Heart right ventricle (tissue), 16 donors: ENCODE results near the gene UBE2G2. TPM values are rescaled to one million over a fixed set of nuclear protein-coding genes. Genes with fewer than 3 reads are reported as not detected.

Experiments
- ATAC-seq, 8 donors: fragments of 200-7000 bp; cut with Tn5 transposase; one replicate each; pipeline ENCODE4 v1.9.1; 2020; ENCODE audit warnings: mild to moderate bottlenecking in 8 of 8, moderate library complexity in 8 of 8, moderate number of reproducible peaks in 1 of 8
- DNase-seq, 2 donors: peaks; one replicate each; pipeline ENCODE4 v3.0.0-alpha.2; 2020
- H3K27ac ChIP-seq, 10 donors: fragments of 200-600 bp; sonication (generic) in 2 of 10; one replicate each; pipeline versions ENCODE4 v1.5.0 to v1.8.0; 2020 to 2022; ENCODE audit warnings: mild to moderate bottlenecking in 3 of 10
- H3K27me3 ChIP-seq, 7 donors: fragments of 200-600 bp; one replicate each; pipeline ENCODE4 v1.8.0; 2021 to 2022; ENCODE audit warnings: mild to moderate bottlenecking in 2 of 7
- H3K36me3 ChIP-seq, 9 donors: fragments of 200-600 bp; sonication (generic) in 1 of 9; one replicate each; pipeline versions ENCODE4 v1.5.0 to v1.8.0; 2020 to 2022; ENCODE audit warnings: mild to moderate bottlenecking in 2 of 9
- H3K4me1 ChIP-seq, 9 donors: fragments of 200-600 bp; sonication (generic) in 1 of 9; one replicate each; pipeline versions ENCODE4 v1.5.0 to v1.8.0; 2020 to 2022; ENCODE audit warnings: mild to moderate bottlenecking in 4 of 9
- H3K4me3 ChIP-seq, 10 donors: fragments of 200-600 bp; sonication (generic) in 2 of 10; one replicate each; pipeline versions ENCODE4 v1.5.0 to v1.8.0; 2020 to 2022; ENCODE audit warnings: mild to moderate bottlenecking in 7 of 10, moderate library complexity in 2 of 10
- H3K9me3 ChIP-seq, 11 donors: fragments of 200-600 bp in 10 of 11; sonication (generic) in 2 of 11; one replicate each; pipeline versions ENCODE4 v1.5.0 to v1.8.0; 2013 to 2022; ENCODE audit warnings: mild to moderate bottlenecking in 2 of 11, control low read depth in 1 of 11, moderate library complexity in 1 of 11
- WGBS, 2 donors: extraction: QIAGEN DNeasy Blood & Tissue Kit; methylation state at CpG; one replicate each; pipeline ENCODE4 v1.1.7; 2013; ENCODE audit warnings: inconsistent platforms in 1 of 2; 5-methylcytosine and 5-hydroxymethylcytosine counted together
- intact Hi-C, 10 donors: fragments of 100-400 bp; cut with DNase I; formaldehyde crosslinking; loops; one replicate each; pipeline versions ENCODE4 v1.11.1 to v1.14.2; 2022
- polyA plus RNA-seq, 2 donors: library from polyadenylated mRNA; stranded (reverse); fragments of 200-250 nt; gene quantifications; one replicate each; pipeline ENCODE4 v1.2.3, GENCODE V29; 2013
- total RNA-seq, 10 donors: library from RNA; stranded (reverse); fragmentation: NEBNext Ultra II Directional in 3 of 10; extraction: Animal tissue kit (Norgen Biotek cat#: 25700) in 3 of 10; gene quantifications; one replicate each; pipeline versions ENCODE4 v1.2.1 to v1.2.4, GENCODE V29; 2021 to 2023
- TF ChIP-seq, protein P1 (sequence below), 9 donors: fragments of 200-600 bp; sonication (generic) in 2 of 9; IDR thresholded peaks; one replicate each; pipeline versions ENCODE4 v1.5.0 to v1.8.0; 2021 to 2022; ENCODE audit warnings: antibody characterized with exemption in 9 of 9, mild to moderate bottlenecking in 5 of 9, moderate library complexity in 1 of 9
- donor health status: Arrhythmogenic right ventricular cardiomyopathy.
- donor health status: ischemic (EF 13 %, LVEDD 7.1; RV severe dilation, severe dysfunction).
- donor health status: healthy with polysubstance abuse.
- donor health status: DM: no; HTN: yes; CAD: no.
- donor health status: DM: no; HTN: no; CAD: no.
- donor health status: ischemic (EF 25% LVEDD 6.9; RV normal size, moderate dysfunction).
- donor health status: ischemic (EF 25% LVEDD 5.7; RV mildly dilated, moderate dysfunction).
- donor health status: healthy.
- donor health status: DM: yes; HTN: yes; CAD: no.
- donor health status: Ischemic cardiomyopathy.
- donor health status: ischemic (EF 35%, LVEDD 5.7; RV mildly dilated, moderate dysfunction).
- donor health status: nonischemic (EF 11% LVEDD 7.7; RV severe dilation, severe dysfunction).
- donor health status: DM: yes; HTN: yes; CAD: no.
- donor health status: PGD.
- donor health status: ischemic (EF 29% LVEDD 5.4; RV normal size, mild dysfunction).
- donor health status: nonischemic (EF 23%, LVEDD 6.1; RV moderate dilation, normal function).

Gene UBE2G2
- total and polyA plus RNA-seq, 12 donors: 39.6 to 89.5 (median 63.2) TPM

DNA sequence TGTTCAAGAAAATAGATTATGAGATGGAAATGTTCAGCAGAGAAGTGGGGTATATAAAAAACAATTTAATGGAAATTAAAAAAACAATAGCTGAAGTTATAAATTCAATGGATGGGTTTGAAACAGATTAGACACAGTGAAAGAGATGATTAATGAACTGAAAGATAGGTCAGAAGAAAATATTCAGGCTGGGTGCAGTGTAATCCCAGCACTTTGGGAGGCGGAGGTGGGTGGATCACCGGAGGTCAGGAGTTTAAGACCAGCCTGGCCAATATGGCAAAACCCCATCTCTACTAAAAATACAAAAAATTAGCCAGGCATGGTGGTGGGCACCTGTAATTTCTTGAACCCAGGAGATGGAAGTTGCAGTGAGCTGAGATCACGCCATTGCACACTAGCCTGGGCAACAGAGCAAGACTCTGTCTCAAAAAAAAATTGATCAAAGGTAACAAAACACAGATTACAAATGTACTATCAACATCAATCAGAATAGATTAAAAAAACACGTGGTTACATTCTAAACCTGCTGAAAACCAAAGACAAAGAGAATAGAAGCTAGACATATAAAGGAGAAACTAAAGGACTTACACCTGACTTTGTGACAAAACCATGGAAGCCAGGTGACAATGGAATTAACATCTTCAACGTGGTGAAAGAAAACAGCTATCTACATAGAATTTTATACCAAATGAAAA, 21.0 kb upstream of the UBE2G2 start:
- Histone ChIP-seq H3K27me3 (no peaks in the 10 kb centered on the region), H3K27ac (no peak overlapping the region), H3K4me1 (peaks cover 0 to 9% (median 6%) of the 10 kb centered on the region in 9 donors), H3K4me3 (no peak overlapping the region), H3K9me3 (peaks cover 0 to 56% (median 18%) of the 10 kb centered on the region in 11 donors), H3K36me3 (no peaks in the 10 kb centered on the region)
- WGBS, 2 donors: 71 to 72% methylated on average over 5 of the region's 5 CpGs
- intact Hi-C loops: no loop called here
- TF ChIP-seq, protein P1, sequence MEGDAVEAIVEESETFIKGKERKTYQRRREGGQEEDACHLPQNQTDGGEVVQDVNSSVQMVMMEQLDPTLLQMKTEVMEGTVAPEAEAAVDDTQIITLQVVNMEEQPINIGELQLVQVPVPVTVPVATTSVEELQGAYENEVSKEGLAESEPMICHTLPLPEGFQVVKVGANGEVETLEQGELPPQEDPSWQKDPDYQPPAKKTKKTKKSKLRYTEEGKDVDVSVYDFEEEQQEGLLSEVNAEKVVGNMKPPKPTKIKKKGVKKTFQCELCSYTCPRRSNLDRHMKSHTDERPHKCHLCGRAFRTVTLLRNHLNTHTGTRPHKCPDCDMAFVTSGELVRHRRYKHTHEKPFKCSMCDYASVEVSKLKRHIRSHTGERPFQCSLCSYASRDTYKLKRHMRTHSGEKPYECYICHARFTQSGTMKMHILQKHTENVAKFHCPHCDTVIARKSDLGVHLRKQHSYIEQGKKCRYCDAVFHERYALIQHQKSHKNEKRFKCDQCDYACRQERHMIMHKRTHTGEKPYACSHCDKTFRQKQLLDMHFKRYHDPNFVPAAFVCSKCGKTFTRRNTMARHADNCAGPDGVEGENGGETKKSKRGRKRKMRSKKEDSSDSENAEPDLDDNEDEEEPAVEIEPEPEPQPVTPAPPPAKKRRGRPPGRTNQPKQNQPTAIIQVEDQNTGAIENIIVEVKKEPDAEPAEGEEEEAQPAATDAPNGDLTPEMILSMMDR (IDR thresholded peaks at IDR 0.05): no peak
- ATAC-seq (no peak), DNase-seq (no peak)

DNA sequence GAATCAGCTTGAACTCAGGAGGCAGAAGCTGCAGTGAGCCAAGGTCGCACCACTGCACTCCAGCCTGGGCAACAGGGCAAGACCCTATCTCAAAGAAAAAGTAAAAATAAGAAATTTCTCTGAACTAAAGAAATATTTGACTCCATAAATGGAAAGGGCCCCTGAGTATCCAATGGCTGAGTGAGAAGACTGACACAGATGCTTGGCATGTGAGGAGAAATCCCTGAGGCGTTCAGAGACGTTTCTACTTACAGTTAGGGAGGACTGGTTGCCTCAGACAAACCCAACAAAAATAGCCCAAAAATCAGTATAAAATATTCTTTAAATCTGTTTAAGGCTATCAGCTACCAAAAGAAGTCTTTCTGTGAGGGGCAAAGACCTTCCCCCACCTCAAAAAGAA, 19.2 kb upstream of the UBE2G2 start:
- no peak for ATAC-seq

DNA sequence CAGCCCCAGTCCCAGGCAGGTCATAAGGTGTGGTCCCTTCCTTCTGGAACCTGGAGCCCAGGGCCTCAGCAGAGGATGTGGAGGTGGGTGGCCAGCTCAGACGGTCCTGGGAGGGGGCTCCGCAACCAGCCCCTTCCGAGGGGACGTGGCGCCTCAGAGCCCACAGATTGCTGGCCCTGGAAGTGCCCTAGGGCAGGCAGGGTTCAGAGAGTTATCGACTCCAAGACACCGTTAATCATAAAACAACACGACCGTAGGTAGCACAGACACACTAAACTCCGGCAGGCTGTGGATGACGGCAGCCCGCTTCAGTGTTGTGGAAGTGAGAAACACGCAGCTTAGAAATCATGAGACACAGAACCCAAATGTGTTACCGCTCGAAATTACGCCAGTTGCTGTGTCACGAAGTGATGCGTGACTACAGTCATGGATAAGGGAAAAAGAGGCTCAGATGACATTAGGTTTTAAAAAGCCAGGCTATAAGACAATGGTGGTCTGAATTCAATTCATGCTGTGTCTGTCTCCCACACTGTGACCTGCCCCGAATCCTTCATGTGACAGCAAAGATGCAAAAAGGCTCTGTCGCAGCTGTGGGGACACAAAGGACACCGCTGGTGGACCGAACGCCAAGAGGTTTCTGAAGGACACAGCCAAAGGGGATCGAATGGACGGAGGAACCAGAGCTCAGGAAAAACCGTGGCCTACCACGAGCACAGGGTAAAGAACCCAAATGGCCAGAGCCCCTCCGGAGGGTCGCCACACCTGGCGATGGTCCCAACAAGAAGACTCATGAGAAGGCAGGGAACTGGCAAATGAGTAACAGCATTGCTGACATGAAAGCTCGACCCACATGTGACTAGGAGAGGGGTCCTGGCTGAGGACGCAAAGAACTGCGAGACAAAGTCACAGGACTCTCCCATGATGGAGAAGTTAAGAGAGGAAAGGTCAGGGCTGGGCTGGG, 17.9 kb upstream of the UBE2G2 start:
- H3K9me3 ChIP-seq: peaks cover 0 to 52% (median 18%) of the 10 kb centered on the region in 11 donors
- no peaks in the 10 kb centered on the region for H3K27me3 ChIP-seq
- peaks cover 9 to 37% (median 25%) of the 10 kb centered on the region in 9 donors for H3K4me1 ChIP-seq
- TF ChIP-seq, protein P1 (IDR thresholded peaks at IDR 0.05): no peak
- intact Hi-C loops: loop anchor here in 6 of 10 donors (2.0 to 10.0 kb wide), 6 partner anchors 53 to 315 kb away; partner anchors contain the start of gene PTTG1IP (in 4 of the 6)
- ATAC-seq (no peak), DNase-seq (no peak)
- no peaks in the 10 kb centered on the region for H3K36me3 ChIP-seq
- no peak overlapping the region for H3K4me3 ChIP-seq
- 97 to 98% methylated on average over 33 of the region's 33 CpGs for WGBS, 2 donors
- peak overlapping the region in 1 of 10 donors; percentile 94 for H3K27ac ChIP-seq

More for the DNA sequence above, 19.2 kb upstream of the UBE2G2 start:
- H3K27ac ChIP-seq: no peak overlapping the region
- no peak for DNase-seq
- no peaks in the 10 kb centered on the region for H3K36me3 ChIP-seq
- intact Hi-C loops: no loop called here
- TF ChIP-seq, protein P1 (IDR thresholded peaks at IDR 0.05): no peak
- 76 to 84% methylated on average over 3 of the region's 3 CpGs for WGBS, 2 donors
- H3K27me3 ChIP-seq: no peaks in the 10 kb centered on the region
- H3K4me3 ChIP-seq: no peak overlapping the region
- H3K4me1 ChIP-seq: peaks cover 9 to 25% (median 21%) of the 10 kb centered on the region in 9 donors
- peaks cover 0 to 52% (median 18%) of the 10 kb centered on the region in 11 donors for H3K9me3 ChIP-seq

DNA sequence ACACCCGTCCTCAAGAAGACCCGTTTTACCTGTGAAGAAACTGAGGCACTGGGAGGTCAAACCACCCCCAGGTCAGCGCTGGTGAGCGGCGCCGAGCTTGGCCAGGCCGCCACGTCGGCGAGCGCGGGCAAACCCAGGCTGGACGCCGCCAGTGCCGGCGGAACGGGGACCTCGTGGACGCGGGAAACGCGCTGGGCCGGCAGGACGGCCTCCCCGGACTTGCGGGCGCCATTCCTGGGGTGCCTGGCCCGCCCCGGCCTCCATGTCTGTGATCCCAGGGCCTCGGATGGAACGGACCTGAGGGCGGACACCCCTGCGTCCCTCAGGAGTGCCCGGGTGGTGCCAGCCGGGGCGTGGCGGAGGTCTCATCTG, 17.0 kb upstream of the UBE2G2 start:
- intact Hi-C loops: loop anchor here in 6 of 10 donors (2.0 to 10.0 kb wide), 6 partner anchors 54 to 316 kb away; partner anchors contain the start of gene PTTG1IP (in 4 of the 6)
- DNase-seq (peak in 1 of 2 donors; percentile 43), ATAC-seq (peak in 3 of 8 donors; percentile 0 to 2 (median 0))
- TF ChIP-seq, protein P1 (IDR thresholded peaks at IDR 0.05): no peak
- WGBS, 2 donors: 50 to 57% methylated on average over 37 of the region's 37 CpGs
- Histone ChIP-seq H3K27me3 (no peaks in the 10 kb centered on the region), H3K4me3 (peak overlapping the region; percentile 52 to 97 (median 82)), H3K4me1 (peaks cover 9 to 44% (median 25%) of the 10 kb centered on the region in 9 donors), H3K27ac (peak overlapping the region; percentile 37 to 99 (median 96)), H3K9me3 (peaks cover 0 to 50% (median 18%) of the 10 kb centered on the region in 11 donors), H3K36me3 (peaks cover 0 to 7% (median 3%) of the 10 kb centered on the region in 9 donors)
